RWPE1 (cell line): Measurements from ENCODE around the gene PCDH9.

ENCODE experiments used
- CTCF ChIA-PET: fragments of 350-600 bp; sonication (Branson Sonifier 250); formaldehyde crosslinking; extraction: SDS; loops from one replicate; lab custom pipeline; 2021; lab: Yijun Ruan, JAX
- POLR2A ChIA-PET: fragments of 400-600 bp; formaldehyde crosslinking; extraction: SDS; loops from one replicate; lab custom pipeline; 2020; ENCODE audit warnings: antibody characterized with exemption; ENCODE audit not compliant: low non-redundant PET; lab: Yijun Ruan, JAX
- DNase-seq: peaks from one replicate; pipeline ENCODE4 v3.0.0; 2012; ENCODE audit warnings: low spot score
- H3K27ac ChIP-seq: fragments of 450-650 bp; 2 replicates; pipeline ENCODE4 v1.5.1; 2017
- TF ChIP-seq, protein P1 (sequence below): fragments of 450-650 bp; conservative IDR thresholded peaks from 2 replicates; pipeline ENCODE4 v1.5.1; 2017; ENCODE audit warnings: low read depth, mild to moderate bottlenecking

Gene PCDH9

DNA sequence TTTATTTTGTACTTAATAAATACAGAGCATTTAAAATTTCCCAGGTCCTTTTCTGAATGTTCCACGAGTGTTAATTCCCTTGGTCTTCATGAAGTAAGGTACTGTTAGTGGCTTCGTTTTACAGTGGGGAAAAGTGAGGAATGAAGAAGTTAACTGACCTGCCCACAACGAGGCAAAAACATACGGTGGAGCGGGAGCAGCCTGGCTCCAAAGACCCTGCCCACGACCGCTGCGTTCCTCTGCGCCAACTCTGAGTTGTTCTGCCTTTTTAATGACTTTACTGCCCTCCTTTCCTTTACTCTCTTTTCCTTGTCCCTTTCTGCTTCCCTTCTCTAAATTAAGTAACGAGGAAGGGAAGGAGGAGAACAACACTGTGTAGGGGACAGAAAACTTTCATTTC, 392.9 kb downstream of the PCDH9 start:
- TF ChIP-seq, protein P1, sequence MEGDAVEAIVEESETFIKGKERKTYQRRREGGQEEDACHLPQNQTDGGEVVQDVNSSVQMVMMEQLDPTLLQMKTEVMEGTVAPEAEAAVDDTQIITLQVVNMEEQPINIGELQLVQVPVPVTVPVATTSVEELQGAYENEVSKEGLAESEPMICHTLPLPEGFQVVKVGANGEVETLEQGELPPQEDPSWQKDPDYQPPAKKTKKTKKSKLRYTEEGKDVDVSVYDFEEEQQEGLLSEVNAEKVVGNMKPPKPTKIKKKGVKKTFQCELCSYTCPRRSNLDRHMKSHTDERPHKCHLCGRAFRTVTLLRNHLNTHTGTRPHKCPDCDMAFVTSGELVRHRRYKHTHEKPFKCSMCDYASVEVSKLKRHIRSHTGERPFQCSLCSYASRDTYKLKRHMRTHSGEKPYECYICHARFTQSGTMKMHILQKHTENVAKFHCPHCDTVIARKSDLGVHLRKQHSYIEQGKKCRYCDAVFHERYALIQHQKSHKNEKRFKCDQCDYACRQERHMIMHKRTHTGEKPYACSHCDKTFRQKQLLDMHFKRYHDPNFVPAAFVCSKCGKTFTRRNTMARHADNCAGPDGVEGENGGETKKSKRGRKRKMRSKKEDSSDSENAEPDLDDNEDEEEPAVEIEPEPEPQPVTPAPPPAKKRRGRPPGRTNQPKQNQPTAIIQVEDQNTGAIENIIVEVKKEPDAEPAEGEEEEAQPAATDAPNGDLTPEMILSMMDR: no peak
- POLR2A ChIA-PET: no interaction called here
- no peak for DNase-seq
- CTCF ChIA-PET: no interaction called here
- no peak overlapping the region for H3K27ac ChIP-seq

DNA sequence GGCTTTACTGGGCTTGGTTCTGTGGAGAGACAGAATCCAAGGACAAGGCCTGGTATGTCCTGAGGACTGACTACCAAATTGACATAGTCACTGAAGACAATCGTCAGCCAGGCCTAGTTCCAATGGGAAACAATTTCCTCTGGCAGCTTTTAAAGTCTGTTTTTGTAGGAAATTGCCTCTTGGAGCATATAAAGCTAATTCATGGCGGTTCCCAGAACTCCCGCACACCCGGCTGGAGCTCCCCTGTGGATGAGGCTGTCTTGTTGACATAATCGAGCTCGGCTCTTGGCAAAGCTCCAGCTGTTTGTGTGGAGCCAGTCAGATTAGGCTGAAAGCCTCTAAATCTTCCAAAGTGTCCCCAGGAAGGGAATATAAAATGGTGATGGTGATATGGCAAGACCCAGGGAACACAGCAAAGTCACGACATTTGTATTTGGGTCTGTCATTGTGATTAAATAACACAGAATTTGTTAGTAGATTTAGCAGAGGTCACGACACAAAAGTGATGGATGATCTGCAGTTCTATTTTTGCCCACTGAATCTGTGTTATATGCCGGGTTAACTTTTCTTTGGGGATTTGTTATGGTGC, 395.0 kb downstream of the PCDH9 start:
- TF ChIP-seq, protein P1: no peak
- CTCF ChIA-PET: no interaction called here
- no peak overlapping the region for H3K27ac ChIP-seq
- POLR2A ChIA-PET: no interaction called here
- DNase-seq: no peak

DNA sequence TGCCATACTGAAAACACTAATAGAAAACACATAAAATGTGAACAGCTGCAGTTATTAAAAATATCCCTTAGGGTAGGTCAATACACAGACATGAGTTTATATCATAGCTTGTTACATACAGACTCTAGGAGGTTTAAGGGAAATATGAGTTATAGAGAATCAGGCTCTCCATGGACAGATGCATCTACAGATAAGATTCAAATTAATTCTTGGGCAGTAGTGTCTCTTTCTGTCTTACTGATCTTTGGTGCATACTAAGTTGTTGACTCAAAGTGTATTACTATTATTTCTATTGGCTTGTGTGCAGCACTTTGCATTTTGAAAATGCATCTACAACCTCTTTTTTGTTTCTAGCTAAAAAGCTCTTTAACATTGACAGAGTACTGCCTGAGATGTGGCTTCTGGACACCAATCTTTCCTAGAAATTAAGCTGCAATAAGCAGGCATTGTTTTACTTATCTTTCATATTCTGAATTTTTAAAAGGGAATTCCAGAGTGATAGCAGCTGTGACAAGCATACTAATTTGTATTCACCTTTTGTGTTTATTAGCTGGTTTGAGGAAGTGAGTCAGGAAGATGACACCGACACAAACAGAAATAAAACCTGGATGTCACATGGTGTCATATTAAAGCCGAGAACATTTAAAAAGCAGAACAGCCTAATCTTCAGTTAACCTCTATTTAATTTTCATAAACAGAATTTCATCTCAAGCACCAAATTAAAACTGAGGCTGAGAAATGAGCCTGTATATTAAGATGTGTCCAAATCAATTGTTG, 399.0 kb downstream of the PCDH9 start:
- no peak overlapping the region for H3K27ac ChIP-seq
- CTCF ChIA-PET: no interaction called here
- TF ChIP-seq, protein P1: no peak
- DNase-seq: no peak
- POLR2A ChIA-PET: no interaction called here

DNA sequence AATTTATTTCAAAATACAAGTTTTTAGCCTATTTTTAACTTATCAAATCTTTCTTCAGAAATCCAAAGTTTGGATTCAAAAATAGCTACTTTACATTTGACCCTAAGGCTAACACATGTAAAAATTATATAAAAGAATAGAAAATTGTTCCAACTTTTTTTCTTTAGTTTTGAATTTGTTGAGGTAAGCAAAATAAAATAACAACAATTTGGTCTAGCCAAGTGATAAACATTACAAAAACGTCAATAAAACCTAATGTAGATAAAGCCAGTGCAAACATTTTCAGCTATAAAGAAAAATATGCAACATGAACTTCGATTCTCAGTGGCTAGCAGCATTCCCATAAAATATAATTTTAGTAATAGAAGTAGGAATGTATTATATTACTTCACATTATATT, 400.3 kb downstream of the PCDH9 start:
- H3K27ac ChIP-seq: no peak overlapping the region
- TF ChIP-seq, protein P1: no peak
- ChIA-PET CTCF (no interaction called here), POLR2A (no interaction called here)
- no peak for DNase-seq

DNA sequence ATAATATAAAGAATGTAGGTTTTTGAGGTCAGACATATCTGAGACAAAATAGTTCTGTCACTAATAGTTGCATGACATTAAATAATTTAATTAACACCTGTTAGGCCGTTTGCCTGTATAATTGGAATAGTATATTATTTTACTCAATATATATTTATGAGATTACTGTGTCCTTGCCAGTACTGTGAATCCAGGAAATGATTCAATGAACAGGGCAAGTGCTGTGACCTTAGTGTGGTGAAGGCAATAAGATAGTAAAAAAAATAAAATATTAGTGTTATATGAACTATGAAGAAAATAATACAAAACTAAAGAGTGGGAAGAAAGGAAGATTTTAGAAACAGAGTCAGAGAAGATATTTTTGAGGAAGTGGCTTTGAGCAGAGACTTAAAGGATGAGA, 403.7 kb downstream of the PCDH9 start:
- TF ChIP-seq, protein P1: no peak
- H3K27ac ChIP-seq: no peak overlapping the region
- CTCF ChIA-PET: no interaction called here
- no peak for DNase-seq
- POLR2A ChIA-PET: no interaction called here

DNA sequence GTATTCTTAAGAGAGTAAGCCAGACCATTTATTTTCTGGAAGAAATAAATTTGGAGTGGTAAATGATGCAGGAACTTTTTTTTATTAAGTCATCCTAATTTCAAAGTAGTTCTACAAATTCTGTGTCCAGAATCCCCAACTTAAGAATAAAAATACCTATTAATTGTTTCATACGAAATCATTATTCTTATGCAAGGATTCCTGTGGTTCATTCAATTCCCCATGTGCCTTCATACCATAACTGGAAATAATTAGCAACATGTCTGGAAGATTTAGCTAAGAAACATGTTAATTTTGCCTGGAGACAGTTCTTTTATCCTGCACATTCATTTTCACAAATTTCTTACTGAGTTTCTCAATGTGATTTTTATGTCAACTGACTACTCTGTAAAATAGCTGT, 408.6 kb downstream of the PCDH9 start:
- TF ChIP-seq, protein P1: no peak
- ChIA-PET POLR2A (no interaction called here), CTCF (no interaction called here)
- no peak for DNase-seq
- no peak overlapping the region for H3K27ac ChIP-seq
